ENCODE data around the gene STAP1.

- TF ChIP-seq POLR2A (IDR thresholded peaks at IDR 0.05; ENCODE audit: low read length) (no peak), GATA1 (IDR thresholded peaks at IDR 0.05; ENCODE audit: low read depth, low read length) (no peak)
Measured at GRCh38 chr4:67565284-67565683, 6.8 kb downstream of the STAP1 start.

Measured in erythroblast (primary cell).